HepG2 (cell line): Measurements from ENCODE around the gene SOX9. TPM values are rescaled to one million over a fixed set of nuclear protein-coding genes. Genes with fewer than 3 reads are reported as not detected.

ENCODE experiments used
- KDM1A ChIP-seq: IDR thresholded peaks from 2 replicates; pipeline ENCODE4 v1.6.1; 2016; ENCODE audit warnings: missing compliant biosample characterization
- KDM5B ChIP-seq: sonication (generic); formaldehyde crosslinking; IDR thresholded peaks from 2 replicates; pipeline ENCODE4 v1.4.0; 2020; ENCODE audit warnings: missing genetic modification reagents, mild to moderate bottlenecking, borderline replicate concordance
- PRDM4 ChIP-seq: sonication (generic); formaldehyde crosslinking; IDR thresholded peaks from 2 replicates; pipeline ENCODE4 v1.9.0; 2021; ENCODE audit warnings: missing genetic modification reagents, borderline replicate concordance
- RNF219 ChIP-seq: sonication (generic); formaldehyde crosslinking; IDR thresholded peaks from 2 replicates; pipeline ENCODE4 v1.5.0; 2020; ENCODE audit warnings: mild to moderate bottlenecking, missing genetic modification reagents
- RXRB ChIP-seq: IDR thresholded peaks from 2 replicates; pipeline ENCODE4 v1.6.1; 2016; ENCODE audit warnings: borderline replicate concordance, missing genetic modification reagents, missing compliant biosample characterization
- ZBTB34 ChIP-seq: sonication (generic); formaldehyde crosslinking; IDR thresholded peaks from 2 replicates; pipeline ENCODE4 v1.8.0; 2022; ENCODE audit warnings: mild to moderate bottlenecking, missing genetic modification reagents
- ZEB1 ChIP-seq: IDR thresholded peaks from 2 replicates; pipeline ENCODE4 v1.6.1; 2012; ENCODE audit warnings: mild to moderate bottlenecking, low read depth, inconsistent platforms; ENCODE audit not compliant: insufficient replicate concordance
- ZNF124 ChIP-seq: sonication (generic); formaldehyde crosslinking; IDR thresholded peaks from 2 replicates; pipeline ENCODE4 v1.4.0; 2020; ENCODE audit warnings: missing genetic modification reagents
- ZNF232 ChIP-seq: sonication (generic); formaldehyde crosslinking; IDR thresholded peaks from 2 replicates; pipeline ENCODE4 v1.4.0; 2020; ENCODE audit warnings: missing genetic modification reagents, borderline replicate concordance
- ZNF354B ChIP-seq: sonication (generic); formaldehyde crosslinking; IDR thresholded peaks from 2 replicates; pipeline ENCODE4 v1.8.0; 2022; ENCODE audit warnings: mild to moderate bottlenecking, missing genetic modification reagents
- ZNF503 ChIP-seq: sonication (generic); formaldehyde crosslinking; IDR thresholded peaks from 2 replicates; pipeline ENCODE4 v1.4.0; 2020; ENCODE audit warnings: missing genetic modification reagents
- polyA plus RNA-seq, 8 experiments: library from polyadenylated mRNA; depleted of rRNA in 3 of 8; stranded (reverse) in 7 of 8; unstranded in 1 of 8; fragments of >200 nt; fragmentation: Illumina TruSeq in 4 of 8; extraction: Trizol in 4 of 8; gene quantifications; 2 replicates each; pipeline versions ENCODE4 v1.2.1 to v1.2.3, GENCODE V29; 2011 to 2016; ENCODE audit warnings: low read depth in 4 of 8, missing spikeins in 1 of 8, mixed read lengths in 1 of 8; ENCODE audit not compliant: insufficient read depth in 1 of 8
- total RNA-seq, 5 experiments: library from RNA; depleted of rRNA; stranded (reverse); fragments of >200 nt; fragmentation: Illumina TruSeq; extraction: Trizol; gene quantifications; 2 replicates each; pipeline ENCODE4 v1.2.3, GENCODE V29; 2016; ENCODE audit warnings: low read depth in 1 of 5
- TF ChIP-seq, protein P1 (sequence below): sonication (generic); formaldehyde crosslinking; IDR thresholded peaks from 2 replicates; pipeline ENCODE4 v1.5.1; 2020; ENCODE audit warnings: mild to moderate bottlenecking, missing genetic modification reagents, moderate library complexity
- TF ChIP-seq, protein P2 (sequence below): sonication (generic); formaldehyde crosslinking; IDR thresholded peaks from 2 replicates; pipeline ENCODE4 v1.4.0; 2020; ENCODE audit warnings: missing genetic modification reagents, borderline replicate concordance

SOX9 gene
- total and polyA plus RNA-seq, 2 of the 13 experiments (the other 11 are each of a cell fraction or from before 2014, with no cell fraction given), result 16.1 to 27.6 TPM

- TF ChIP-seq, protein P1, sequence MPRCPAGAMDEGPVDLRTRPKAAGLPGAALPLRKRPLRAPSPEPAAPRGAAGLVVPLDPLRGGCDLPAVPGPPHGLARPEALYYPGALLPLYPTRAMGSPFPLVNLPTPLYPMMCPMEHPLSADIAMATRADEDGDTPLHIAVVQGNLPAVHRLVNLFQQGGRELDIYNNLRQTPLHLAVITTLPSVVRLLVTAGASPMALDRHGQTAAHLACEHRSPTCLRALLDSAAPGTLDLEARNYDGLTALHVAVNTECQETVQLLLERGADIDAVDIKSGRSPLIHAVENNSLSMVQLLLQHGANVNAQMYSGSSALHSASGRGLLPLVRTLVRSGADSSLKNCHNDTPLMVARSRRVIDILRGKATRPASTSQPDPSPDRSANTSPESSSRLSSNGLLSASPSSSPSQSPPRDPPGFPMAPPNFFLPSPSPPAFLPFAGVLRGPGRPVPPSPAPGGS (CRISPR knock-in tag), result no peak
- TF ChIP-seq ZNF354B, result 0 out of 2 replicates have a peak, but pooled peaks have one; percentile 11
- TF ChIP-seq ZNF124 (CRISPR knock-in tag), result peak; percentile 71
- TF ChIP-seq, protein P2, sequence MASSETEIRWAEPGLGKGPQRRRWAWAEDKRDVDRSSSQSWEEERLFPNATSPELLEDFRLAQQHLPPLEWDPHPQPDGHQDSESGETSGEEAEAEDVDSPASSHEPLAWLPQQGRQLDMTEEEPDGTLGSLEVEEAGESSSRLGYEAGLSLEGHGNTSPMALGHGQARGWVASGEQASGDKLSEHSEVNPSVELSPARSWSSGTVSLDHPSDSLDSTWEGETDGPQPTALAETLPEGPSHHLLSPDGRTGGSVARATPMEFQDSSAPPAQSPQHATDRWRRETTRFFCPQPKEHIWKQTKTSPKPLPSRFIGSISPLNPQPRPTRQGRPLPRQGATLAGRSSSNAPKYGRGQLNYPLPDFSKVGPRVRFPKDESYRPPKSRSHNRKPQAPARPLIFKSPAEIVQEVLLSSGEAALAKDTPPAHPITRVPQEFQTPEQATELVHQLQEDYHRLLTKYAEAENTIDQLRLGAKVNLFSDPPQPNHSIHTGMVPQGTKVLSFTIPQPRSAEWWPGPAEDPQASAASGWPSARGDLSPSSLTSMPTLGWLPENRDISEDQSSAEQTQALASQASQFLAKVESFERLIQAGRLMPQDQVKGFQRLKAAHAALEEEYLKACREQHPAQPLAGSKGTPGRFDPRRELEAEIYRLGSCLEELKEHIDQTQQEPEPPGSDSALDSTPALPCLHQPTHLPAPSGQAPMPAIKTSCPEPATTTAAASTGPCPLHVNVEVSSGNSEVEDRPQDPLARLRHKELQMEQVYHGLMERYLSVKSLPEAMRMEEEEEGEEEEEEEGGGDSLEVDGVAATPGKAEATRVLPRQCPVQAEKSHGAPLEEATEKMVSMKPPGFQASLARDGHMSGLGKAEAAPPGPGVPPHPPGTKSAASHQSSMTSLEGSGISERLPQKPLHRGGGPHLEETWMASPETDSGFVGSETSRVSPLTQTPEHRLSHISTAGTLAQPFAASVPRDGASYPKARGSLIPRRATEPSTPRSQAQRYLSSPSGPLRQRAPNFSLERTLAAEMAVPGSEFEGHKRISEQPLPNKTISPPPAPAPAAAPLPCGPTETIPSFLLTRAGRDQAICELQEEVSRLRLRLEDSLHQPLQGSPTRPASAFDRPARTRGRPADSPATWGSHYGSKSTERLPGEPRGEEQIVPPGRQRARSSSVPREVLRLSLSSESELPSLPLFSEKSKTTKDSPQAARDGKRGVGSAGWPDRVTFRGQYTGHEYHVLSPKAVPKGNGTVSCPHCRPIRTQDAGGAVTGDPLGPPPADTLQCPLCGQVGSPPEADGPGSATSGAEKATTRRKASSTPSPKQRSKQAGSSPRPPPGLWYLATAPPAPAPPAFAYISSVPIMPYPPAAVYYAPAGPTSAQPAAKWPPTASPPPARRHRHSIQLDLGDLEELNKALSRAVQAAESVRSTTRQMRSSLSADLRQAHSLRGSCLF (CRISPR knock-in tag), result no peak
- TF ChIP-seq RNF219, result no peak
- TF ChIP-seq KDM5B (CRISPR knock-in tag), result no peak
- no peak for TF ChIP-seq ZNF232 (CRISPR knock-in tag)
- 0 out of 2 replicates have a peak, but pooled peaks have one; percentile 31 for TF ChIP-seq ZBTB34
- no peak for TF ChIP-seq KDM1A (CRISPR knock-in tag)
- TF ChIP-seq PRDM4 (CRISPR knock-in tag), result peak; percentile 71; the same call in 1 of the 2 replicates
- peak; percentile 35; the same call in 1 of the 2 replicates for TF ChIP-seq RXRB (CRISPR knock-in tag)
- peak; percentile 83 for TF ChIP-seq ZEB1
- peak; percentile 41; the same call in 1 of the 2 replicates for TF ChIP-seq ZNF503 (CRISPR knock-in tag)
These were observed at the start of gene SOX9 (continued) for GRCh38 chr17:72120642-72121163.
